GM19099 (cell line): ENCODE data around the gene CHD1.

Source experiments
- POLR2A ChIP-seq: IDR thresholded peaks from 3 replicates; pipeline ENCODE4 v1.6.1; 2011; ENCODE audit warnings: low read depth; ENCODE audit not compliant: insufficient read length; ENCODE audit errors: extremely low read depth

The CHD1 gene

GRCh38 chr5:98917433-98917832, 11.4 kb downstream of the CHD1 start:
- no peak for TF ChIP-seq POLR2A

DNA sequence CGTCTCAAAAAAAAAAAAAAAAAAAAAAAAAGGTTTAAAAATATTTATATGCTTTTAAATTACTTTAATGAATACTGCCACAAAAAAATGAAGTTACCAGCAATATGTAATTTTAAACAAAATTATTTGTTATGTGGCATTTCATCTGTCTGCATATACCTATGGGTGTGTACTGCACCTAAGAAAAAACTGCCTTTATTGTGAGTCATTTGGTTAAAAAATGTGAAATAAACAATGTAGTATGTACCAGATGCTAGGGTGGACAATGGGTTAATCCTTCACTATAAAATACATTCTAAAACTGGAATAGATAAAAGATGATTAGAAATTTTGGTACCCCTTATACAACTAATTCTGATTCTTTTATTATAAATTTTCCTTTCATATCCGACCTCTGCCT, 12.3 kb downstream of the CHD1 start:
- no peak for TF ChIP-seq POLR2A

DNA sequence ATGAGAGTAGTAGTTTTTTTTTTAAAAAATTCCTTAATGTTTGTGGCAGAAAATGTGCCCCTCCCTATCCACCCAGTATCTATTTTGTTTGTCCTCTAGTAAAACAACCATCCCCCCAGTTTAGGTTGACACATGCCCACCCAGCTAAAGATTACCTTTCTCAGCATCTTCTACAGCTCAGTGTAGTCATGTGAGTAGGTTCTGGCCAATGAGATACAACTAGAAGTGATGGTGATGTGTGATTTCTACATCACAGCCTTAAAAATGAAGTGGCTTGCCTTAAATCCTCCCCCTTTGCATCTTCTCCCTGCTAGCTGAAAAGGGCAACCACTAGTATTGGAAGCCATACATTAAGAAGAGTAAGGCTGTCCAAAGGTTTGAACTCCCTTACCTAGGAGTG, 14.9 kb downstream of the CHD1 start:
- no peak for TF ChIP-seq POLR2A

DNA sequence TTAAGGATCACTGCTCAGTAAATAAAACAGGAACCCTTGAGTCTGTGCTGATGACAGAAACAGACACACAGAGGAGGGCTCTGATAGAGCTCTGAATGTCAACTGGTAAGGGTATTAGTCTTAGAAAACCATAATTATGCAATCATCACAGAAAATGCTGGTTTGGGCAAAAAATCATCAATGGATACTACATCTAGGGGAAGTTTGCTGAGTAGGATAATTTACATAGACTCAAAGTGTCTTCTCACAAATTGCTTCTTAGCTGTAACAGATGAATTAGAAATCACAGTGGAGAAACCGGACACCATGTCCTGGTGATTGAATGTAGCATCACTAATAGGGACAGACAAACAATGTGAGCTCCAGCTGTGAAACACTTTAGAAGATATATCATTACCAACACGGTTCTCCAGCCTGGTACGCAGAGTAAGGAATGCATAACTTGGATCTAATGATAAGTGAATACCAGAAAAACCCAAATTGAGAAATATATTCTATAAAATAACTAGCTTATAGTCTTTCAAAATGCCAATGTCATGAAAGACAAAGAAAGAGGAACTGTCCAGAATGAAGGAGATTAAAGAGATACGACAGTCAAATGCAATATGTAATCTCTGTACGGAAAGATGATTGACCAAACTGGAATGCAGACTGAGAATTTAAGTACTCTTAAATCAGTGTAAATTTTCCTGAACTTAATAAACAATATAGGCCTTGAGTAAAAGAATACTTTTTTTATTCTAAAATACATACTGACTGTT, 17.3 kb downstream of the CHD1 start:
- no peak for TF ChIP-seq POLR2A

DNA sequence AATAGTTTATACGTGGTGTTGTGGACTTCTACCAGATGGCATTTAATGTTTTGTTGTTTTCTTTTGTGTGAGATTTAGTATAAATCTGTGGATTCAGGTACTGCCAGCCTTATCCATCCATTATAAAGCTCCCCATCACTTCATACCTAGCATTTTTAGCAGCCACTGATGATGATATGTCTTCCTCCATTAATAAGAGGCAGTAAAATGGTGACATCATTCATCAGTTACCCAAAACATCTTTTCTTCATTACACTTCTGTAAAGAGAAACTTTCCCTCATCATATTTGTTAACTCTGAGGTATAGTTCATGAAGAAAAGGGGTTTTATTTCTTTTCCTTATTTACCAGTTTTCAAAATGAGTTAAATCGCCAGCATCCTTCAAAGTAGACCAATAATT, 19.4 kb downstream of the CHD1 start:
- TF ChIP-seq POLR2A = no peak

GRCh38 chr5:98907951-98908350, 20.9 kb downstream of the CHD1 start:
- no peak for TF ChIP-seq POLR2A

GRCh38 chr5:98906756-98907355, 22.0 kb downstream of the CHD1 start:
- no peak for TF ChIP-seq POLR2A

DNA sequence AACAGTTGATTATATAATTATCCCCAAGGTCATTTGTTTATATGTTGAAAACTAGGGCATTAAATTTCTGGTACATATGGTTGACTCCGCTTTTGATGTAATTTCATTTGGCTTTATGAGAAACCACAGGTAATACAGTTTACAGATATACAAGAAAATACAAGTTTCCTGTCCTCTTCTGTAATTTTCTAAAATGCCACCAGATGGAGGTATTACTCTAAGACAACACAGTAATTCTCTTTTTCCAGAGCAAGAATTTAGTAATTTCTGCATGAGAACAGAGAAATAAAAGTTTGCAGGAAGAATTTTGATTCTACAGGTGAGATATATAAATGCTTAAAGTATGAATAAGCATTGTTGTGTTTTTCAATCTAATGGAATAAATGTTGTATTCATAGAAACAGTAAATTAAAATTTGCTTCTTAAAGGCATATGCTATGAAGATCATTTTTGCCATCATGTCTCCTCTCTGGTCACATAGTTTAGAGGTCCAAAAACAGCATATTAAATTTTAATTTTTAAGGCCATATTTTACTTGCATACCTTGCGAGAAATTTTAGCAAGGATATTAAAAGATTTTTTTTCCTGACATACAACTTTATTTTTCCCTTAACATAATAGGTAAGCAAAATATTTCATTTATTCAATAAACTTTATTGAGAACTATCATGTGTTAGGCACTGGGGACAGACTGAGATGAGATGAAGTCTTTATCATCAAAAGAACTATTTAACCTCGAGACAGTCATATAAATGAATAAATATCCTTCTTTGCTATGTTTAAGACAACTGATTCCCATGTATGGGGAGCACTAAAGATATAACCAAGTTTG, 22.7 kb downstream of the CHD1 start:
- no peak for TF ChIP-seq POLR2A

DNA sequence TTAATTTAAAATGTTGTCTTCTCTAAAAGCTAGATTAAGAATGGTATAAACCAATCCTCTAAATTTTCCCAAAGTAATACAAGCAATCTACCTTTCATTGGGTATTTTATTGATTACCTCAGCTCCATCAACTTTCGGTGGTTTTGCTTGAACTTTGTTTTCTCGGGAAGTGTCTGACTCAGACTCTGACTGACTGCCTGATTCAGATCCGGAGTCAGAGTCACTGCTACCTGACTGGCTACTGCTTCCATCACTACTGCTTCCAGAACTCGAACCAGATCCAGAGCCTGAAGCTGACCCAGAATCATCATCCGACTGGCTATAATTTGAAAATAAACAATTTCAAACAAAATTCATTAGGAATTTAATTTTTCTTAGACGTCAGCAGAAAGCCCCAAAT, 24.0 kb downstream of the CHD1 start:
- no peak for TF ChIP-seq POLR2A

DNA sequence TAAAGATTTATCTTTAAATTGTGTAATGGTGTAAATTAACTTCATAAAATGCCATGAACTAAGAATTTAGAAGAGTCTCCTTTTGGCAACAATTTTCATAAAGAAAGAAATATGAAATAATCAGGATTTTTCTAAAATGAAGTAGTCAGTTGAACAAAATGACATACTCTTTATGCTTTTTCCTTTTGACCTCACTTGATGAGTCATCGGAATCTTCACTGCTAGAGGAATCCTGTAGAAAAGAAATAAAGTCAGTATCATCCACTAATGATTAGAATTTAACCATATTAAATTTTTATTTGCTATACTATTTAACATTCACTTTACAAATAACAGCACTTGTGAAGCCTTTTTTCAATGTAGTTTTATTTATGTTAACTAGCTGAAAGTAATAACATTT, 26.1 kb downstream of the CHD1 start:
- no peak for TF ChIP-seq POLR2A

- no peak for TF ChIP-seq POLR2A
These were observed 29.4 kb downstream of the CHD1 start for GRCh38 chr5:98899456-98899855.

- TF ChIP-seq POLR2A = no peak
These were observed 30.1 kb downstream of the CHD1 start for GRCh38 chr5:98898743-98899142.

DNA sequence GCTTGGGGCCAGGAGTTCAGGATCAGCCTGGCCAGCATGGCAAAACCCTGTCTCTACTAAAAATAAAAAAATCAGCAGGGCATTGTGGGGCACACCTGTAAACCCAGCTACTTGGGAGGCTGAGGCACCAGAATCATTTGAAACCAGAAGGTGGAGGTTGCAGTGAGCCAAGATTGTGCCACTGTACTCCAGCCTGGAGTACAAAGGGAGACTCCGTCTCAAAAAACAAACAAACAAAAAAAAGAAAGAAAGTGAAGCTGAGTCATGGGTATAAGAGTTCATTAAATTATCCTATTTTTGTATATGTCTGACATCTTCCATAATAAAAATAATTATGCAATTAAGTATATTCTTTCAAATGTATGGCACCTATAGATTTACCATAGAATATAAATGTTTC, 37.2 kb downstream of the CHD1 start:
- no peak for TF ChIP-seq POLR2A

- TF ChIP-seq POLR2A = no peak
These were observed 48.2 kb downstream of the CHD1 start for GRCh38 chr5:98880598-98880997.

- TF ChIP-seq POLR2A = no peak
These were observed 48.7 kb downstream of the CHD1 start for GRCh38 chr5:98880151-98880550.

GRCh38 chr5:98877600-98877999, 51.2 kb downstream of the CHD1 start:
- no peak for TF ChIP-seq POLR2A
